ENCODE measurements around the gene RNPC3. TPM values are rescaled to one million over a fixed set of nuclear protein-coding genes. Genes with fewer than 3 reads are reported as not detected.

Gene RNPC3
- total and polyA plus RNA-seq, 2 experiments from 2014 or later, result 13.4 to 38.2 TPM

- ATAC-seq, result no peak
- Mint-ChIP-seq H3K9me3 (no peaks in the 10 kb centered on the region; the same call in 2 of the 3 replicates), H3K4me1 (peaks cover 8% of the 10 kb centered on the region), H3K27ac (no peak overlapping the region), H3K4me3 (no peak overlapping the region), H3K36me3 (ENCODE audit: low read depth) (peaks cover 8% of the 10 kb centered on the region; the same call in 2 of the 3 replicates), H3K27me3 (ENCODE audit: insufficient read depth, low read depth, poor library complexity) (peaks cover 7% of the 10 kb centered on the region)
- peaks cover 21% of the 10 kb centered on the region for H3K79me2 ChIP-seq (replicated peaks; ENCODE audit: insufficient read depth)
- H3F3A ChIP-seq (replicated peaks; ENCODE audit: low read depth), result no peaks in the 10 kb centered on the region
- no peak overlapping the region for H2AFZ ChIP-seq
- no peaks in the 10 kb centered on the region for H3K27me3 ChIP-seq (ENCODE audit: insufficient read depth)
- H3K4me3 ChIP-seq, result no peak overlapping the region
- peaks cover 4% of the 10 kb centered on the region; the same call in 1 of the 2 replicates for H3K4me1 ChIP-seq (ENCODE audit: insufficient read depth)
- no peak for TF ChIP-seq CTCF (conservative IDR thresholded peaks at IDR 0.05; ENCODE audit: low read depth in 2 of 2)
- no peak for TF ChIP-seq ZNF114 (CRISPR knock-in tag; IDR thresholded peaks at IDR 0.05)
- H3K27ac ChIP-seq (ENCODE audit: low read depth), result no peak overlapping the region
- H4K20me1 ChIP-seq (replicated peaks; ENCODE audit: insufficient read depth), result 0 out of 2 replicates have a peak, but pooled peaks cover 3% of the 10 kb centered on the region
- no peak for DNase-seq (ENCODE audit: low spot score)
- no peak overlapping the region for H3K4me2 ChIP-seq
- no peaks in the 10 kb centered on the region for H3K36me3 ChIP-seq (ENCODE audit: insufficient read depth)
- H3K9me2 ChIP-seq (ENCODE audit: insufficient read depth), result no peaks in the 10 kb centered on the region
These were observed 2.2 kb upstream of the RNPC3 start for GRCh38 chr1:103523346-103523745.

- Mint-ChIP-seq H3K4me3 (peak overlapping the region; percentile 71), H3K27ac (no peak overlapping the region), H3K4me1 (peaks cover 12% of the 10 kb centered on the region), H3K9me3 (no peaks in the 10 kb centered on the region; the same call in 2 of the 3 replicates), H3K27me3 (ENCODE audit: insufficient read depth, low read depth, poor library complexity) (peaks cover 7% of the 10 kb centered on the region), H3K36me3 (ENCODE audit: low read depth) (peaks cover 10% of the 10 kb centered on the region)
- Histone ChIP-seq H3K4me1 (ENCODE audit: insufficient read depth) (peaks cover 4% of the 10 kb centered on the region; the same call in 1 of the 2 replicates), H3K27me3 (ENCODE audit: insufficient read depth) (no peaks in the 10 kb centered on the region), H3K36me3 (ENCODE audit: insufficient read depth) (no peaks in the 10 kb centered on the region), H3K79me2 (replicated peaks; ENCODE audit: insufficient read depth) (peaks cover 36% of the 10 kb centered on the region), H2AFZ (peak overlapping the region; percentile 93), H3K27ac (ENCODE audit: low read depth) (no peak overlapping the region), H4K20me1 (replicated peaks; ENCODE audit: insufficient read depth) (0 out of 2 replicates have a peak, but pooled peaks cover 8% of the 10 kb centered on the region), H3K4me3 (peak overlapping the region; percentile 51), H3K9me2 (ENCODE audit: insufficient read depth) (no peaks in the 10 kb centered on the region), H3K4me2 (peak overlapping the region; percentile 75), H3F3A (replicated peaks; ENCODE audit: low read depth) (no peaks in the 10 kb centered on the region)
- peak; percentile 80 for ATAC-seq
- peak; percentile 71 for DNase-seq (ENCODE audit: low spot score)
- TF ChIP-seq ZNF462 (CRISPR knock-in tag; IDR thresholded peaks at IDR 0.05), result no peak
- no peak for TF ChIP-seq ZNF114 (CRISPR knock-in tag; IDR thresholded peaks at IDR 0.05)
These were observed 339 bp upstream of the RNPC3 start for GRCh38 chr1:103525114-103525606.
